Measurements from ENCODE around the gene KCNS1.

GRCh38 chr20:45077559-45077958, 23.4 kb downstream of the KCNS1 start:
- TF ChIP-seq, protein P1, sequence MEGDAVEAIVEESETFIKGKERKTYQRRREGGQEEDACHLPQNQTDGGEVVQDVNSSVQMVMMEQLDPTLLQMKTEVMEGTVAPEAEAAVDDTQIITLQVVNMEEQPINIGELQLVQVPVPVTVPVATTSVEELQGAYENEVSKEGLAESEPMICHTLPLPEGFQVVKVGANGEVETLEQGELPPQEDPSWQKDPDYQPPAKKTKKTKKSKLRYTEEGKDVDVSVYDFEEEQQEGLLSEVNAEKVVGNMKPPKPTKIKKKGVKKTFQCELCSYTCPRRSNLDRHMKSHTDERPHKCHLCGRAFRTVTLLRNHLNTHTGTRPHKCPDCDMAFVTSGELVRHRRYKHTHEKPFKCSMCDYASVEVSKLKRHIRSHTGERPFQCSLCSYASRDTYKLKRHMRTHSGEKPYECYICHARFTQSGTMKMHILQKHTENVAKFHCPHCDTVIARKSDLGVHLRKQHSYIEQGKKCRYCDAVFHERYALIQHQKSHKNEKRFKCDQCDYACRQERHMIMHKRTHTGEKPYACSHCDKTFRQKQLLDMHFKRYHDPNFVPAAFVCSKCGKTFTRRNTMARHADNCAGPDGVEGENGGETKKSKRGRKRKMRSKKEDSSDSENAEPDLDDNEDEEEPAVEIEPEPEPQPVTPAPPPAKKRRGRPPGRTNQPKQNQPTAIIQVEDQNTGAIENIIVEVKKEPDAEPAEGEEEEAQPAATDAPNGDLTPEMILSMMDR (IDR thresholded peaks at IDR 0.05), result no peak
- no peak for TF ChIP-seq POLR2A (IDR thresholded peaks at IDR 0.05)

Measured in heart left ventricle (tissue), 13 donors.